ENCODE data around the gene GPS1.

GPS1 gene

GRCh38 chr17:82079001-82079677, 27.4 kb downstream of the GPS1 start:
- no peak for DNase-seq (ENCODE audit: low read depth)

- DNase-seq (ENCODE audit: low read depth), result no peak
These were observed 28.5 kb downstream of the GPS1 start for GRCh38 chr17:82080048-82080788.

- DNase-seq (ENCODE audit: low read depth), result no peak
These were observed 29.2 kb downstream of the GPS1 start for GRCh38 chr17:82080789-82081464.

- DNase-seq (ENCODE audit: low read depth), result no peak
These were observed 29.8 kb downstream of the GPS1 start for GRCh38 chr17:82081546-82081945.

- no peak for DNase-seq (ENCODE audit: low read depth)
These were observed 30.3 kb downstream of the GPS1 start for GRCh38 chr17:82081966-82082365.

- DNase-seq (ENCODE audit: low read depth), result no peak
These were observed 30.8 kb downstream of the GPS1 start for GRCh38 chr17:82082456-82082855.

GRCh38 chr17:82083009-82083408, 31.3 kb downstream of the GPS1 start:
- DNase-seq (ENCODE audit: low read depth), result no peak

- DNase-seq (ENCODE audit: low read depth), result no peak
These were observed 32.0 kb downstream of the GPS1 start for GRCh38 chr17:82083533-82084359.

GRCh38 chr17:82084373-82085030, 32.8 kb downstream of the GPS1 start:
- DNase-seq (ENCODE audit: low read depth), result no peak

GRCh38 chr17:82085031-82085861, 33.5 kb downstream of the GPS1 start:
- DNase-seq (ENCODE audit: low read depth), result no peak

- no peak for DNase-seq (ENCODE audit: low read depth)
These were observed 34.5 kb downstream of the GPS1 start for GRCh38 chr17:82085931-82086764.

- no peak for DNase-seq (ENCODE audit: low read depth)
These were observed 35.5 kb downstream of the GPS1 start for GRCh38 chr17:82086941-82087906.

GRCh38 chr17:82087961-82088837, 36.5 kb downstream of the GPS1 start:
- DNase-seq (ENCODE audit: low read depth), result no peak

GRCh38 chr17:82088838-82089722, 37.4 kb downstream of the GPS1 start:
- DNase-seq (ENCODE audit: low read depth), result no peak

- DNase-seq (ENCODE audit: low read depth), result no peak
These were observed 38.2 kb downstream of the GPS1 start for GRCh38 chr17:82089723-82090548.

Data from stromal cell of bone marrow (primary cell).